K562 (cell line): ENCODE measurements around the gene PAFAH1B2. TPM values are rescaled to one million over a fixed set of nuclear protein-coding genes. Genes with fewer than 3 reads are reported as not detected.

Experiments used
- EZH2 ChIP-seq: IDR thresholded peaks from 2 replicates; pipeline ENCODE4 v1.6.1; 2012; ENCODE audit warnings: low read depth, mild to moderate bottlenecking, inconsistent platforms, low read length, borderline replicate concordance
- GATAD2B ChIP-seq: fragments of 450-650 bp; IDR thresholded peaks from 2 replicates; pipeline ENCODE4 v1.6.1; 2017; ENCODE audit warnings: mild to moderate bottlenecking, borderline replicate concordance
- HNRNPL ChIP-seq: fragments of 200-400 bp; formaldehyde crosslinking; IDR thresholded peaks from 2 replicates; pipeline ENCODE4 v1.6.1; 2017; ENCODE audit warnings: low read depth, mild to moderate bottlenecking, low read length
- HNRNPLL ChIP-seq: fragments of 200-400 bp; formaldehyde crosslinking; IDR thresholded peaks from 2 replicates; pipeline ENCODE4 v1.6.1; 2017; ENCODE audit warnings: low read length, low read depth, mild to moderate bottlenecking; ENCODE audit not compliant: poor library complexity, severe bottlenecking
- L3MBTL2 ChIP-seq: fragments of 450-650 bp; IDR thresholded peaks from 2 replicates; pipeline ENCODE4 v1.6.1; 2016; ENCODE audit warnings: mild to moderate bottlenecking, moderate library complexity
- MTA1 ChIP-seq: fragments of 450-650 bp; IDR thresholded peaks from 2 replicates; pipeline ENCODE4 v1.6.1; 2017; ENCODE audit warnings: borderline replicate concordance
- MYBL2 ChIP-seq, 2 experiments: fragments of 450-650 bp in 1 of 2; sonication (generic) in 1 of 2; formaldehyde crosslinking in 1 of 2; IDR thresholded peaks; 2 replicates each; pipeline versions ENCODE4 v1.6.1 to v1.8.1; 2017 to 2022; ENCODE audit warnings: borderline replicate concordance in 1 of 2, inconsistent platforms in 1 of 2, low read depth in 1 of 2, mild to moderate bottlenecking in 1 of 2, missing genetic modification reagents in 1 of 2, moderate library complexity in 1 of 2
- POU5F1 ChIP-seq: fragments of 150-350 bp; IDR thresholded peaks from 2 replicates; pipeline ENCODE4 v1.6.1; 2014; ENCODE audit warnings: borderline replicate concordance, low read length, low read depth, mild to moderate bottlenecking; ENCODE audit not compliant: partially characterized antibody
- TAF15 ChIP-seq: fragments of 200-400 bp; formaldehyde crosslinking; IDR thresholded peaks from 2 replicates; pipeline ENCODE4 v1.6.1; 2017; ENCODE audit warnings: mild to moderate bottlenecking, low read depth, low read length, moderate library complexity
- TEAD1 ChIP-seq, 2 experiments: fragments of 450-650 bp in 1 of 2; sonication (generic) in 1 of 2; formaldehyde crosslinking; IDR thresholded peaks; 2 replicates each; pipeline versions ENCODE4 v1.4.0 to v1.8.0; 2020 to 2022; ENCODE audit warnings: mild to moderate bottlenecking in 2 of 2, missing genetic modification reagents in 1 of 2
- TOE1 ChIP-seq, 2 experiments: fragments of 450-650 bp in 1 of 2; sonication (generic) in 1 of 2; formaldehyde crosslinking in 1 of 2; IDR thresholded peaks; 2 replicates each; pipeline versions ENCODE4 v1.7.1 to v1.8.0; 2016 to 2022; ENCODE audit warnings: borderline replicate concordance in 2 of 2, mild to moderate bottlenecking in 2 of 2, antibody characterized with exemption in 1 of 2, inconsistent platforms in 1 of 2, low read depth in 1 of 2, missing genetic modification reagents in 1 of 2, moderate library complexity in 1 of 2
- U2AF1 ChIP-seq: fragments of 200-400 bp; formaldehyde crosslinking; optimal IDR thresholded peaks from 2 replicates; pipeline ENCODE3; 2017; ENCODE audit warnings: mild to moderate bottlenecking, low read depth, low read length, moderate library complexity
- ZFP30 ChIP-seq: fragments of 250-450 bp; sonication (Bioruptor Pico); IDR thresholded peaks from 2 replicates; pipeline ENCODE4 v1.8.0; 2022; ENCODE audit warnings: moderate library complexity, mild to moderate bottlenecking, inconsistent platforms, borderline replicate concordance
- ZNF184 ChIP-seq: sonication (generic); formaldehyde crosslinking; IDR thresholded peaks from 2 replicates; pipeline ENCODE4 v1.5.0; 2020; ENCODE audit warnings: missing genetic modification reagents
- ZNF282 ChIP-seq: sonication (generic); formaldehyde crosslinking; IDR thresholded peaks from 2 replicates; pipeline ENCODE4 v1.8.1; 2023; ENCODE audit warnings: missing genetic modification reagents
- ZNF347 ChIP-seq: fragments of 450-650 bp; formaldehyde crosslinking; IDR thresholded peaks from 2 replicates; pipeline ENCODE4 v1.4.0; 2020; ENCODE audit warnings: low read depth, mild to moderate bottlenecking, moderate library complexity
- polyA plus RNA-seq, 8 experiments: library from polyadenylated mRNA; depleted of rRNA in 4 of 8; stranded (reverse) in 5 of 8; unstranded in 3 of 8; fragments of >200 nt; fragmentation: Nextera tagmentation in 2 of 8; fragmentation: Illumina TruSeq in 1 of 8; extraction: Ambion mirVana in 2 of 8; extraction: Trizol in 1 of 8; gene quantifications; 2 replicates each; pipeline versions ENCODE4 v1.2.1 to v1.2.3, GENCODE V29; 2011 to 2014; ENCODE audit warnings: inconsistent platforms in 1 of 8, missing spikeins in 1 of 8
- total RNA-seq, 7 experiments: library from RNA; depleted of rRNA in 6 of 7; stranded (reverse); fragments of >200 nt in 6 of 7; fragmentation: Illumina TruSeq in 2 of 7; extraction: Trizol in 2 of 7; gene quantifications; 2 replicates each; pipeline versions ENCODE4 v1.2.1 to v1.2.3, GENCODE V29; 2011 to 2021; ENCODE audit warnings: low replicate concordance in 1 of 7
- TF ChIP-seq, protein P1 (sequence below): fragments of 450-650 bp; formaldehyde crosslinking; IDR thresholded peaks from 2 replicates; pipeline ENCODE4 v1.4.0; 2020; ENCODE audit warnings: mild to moderate bottlenecking, moderate library complexity
- TF ChIP-seq, protein P2 (sequence below): fragments of 250-450 bp; sonication (Bioruptor Pico); IDR thresholded peaks from 2 replicates; pipeline ENCODE4 v1.9.0; 2021; ENCODE audit warnings: mild to moderate bottlenecking
- TF ChIP-seq, protein P3 (sequence below): fragments of 250-450 bp; sonication (Bioruptor Pico); IDR thresholded peaks from 2 replicates; pipeline ENCODE4 v1.4.0; 2020; ENCODE audit warnings: mild to moderate bottlenecking, moderate library complexity, borderline replicate concordance
- TF ChIP-seq, protein P4 (sequence below): fragments of 450-650 bp; IDR thresholded peaks from 2 replicates; pipeline ENCODE4 v1.6.1; 2014; ENCODE audit warnings: low read depth, mild to moderate bottlenecking, moderate library complexity, borderline replicate concordance

Gene PAFAH1B2
- total and polyA plus RNA-seq, 9 of the 15 experiments (the other 6 are each of a cell fraction or from before 2014, with no cell fraction given) = 27.8 to 94.7 (median 64.9) TPM

DNA sequence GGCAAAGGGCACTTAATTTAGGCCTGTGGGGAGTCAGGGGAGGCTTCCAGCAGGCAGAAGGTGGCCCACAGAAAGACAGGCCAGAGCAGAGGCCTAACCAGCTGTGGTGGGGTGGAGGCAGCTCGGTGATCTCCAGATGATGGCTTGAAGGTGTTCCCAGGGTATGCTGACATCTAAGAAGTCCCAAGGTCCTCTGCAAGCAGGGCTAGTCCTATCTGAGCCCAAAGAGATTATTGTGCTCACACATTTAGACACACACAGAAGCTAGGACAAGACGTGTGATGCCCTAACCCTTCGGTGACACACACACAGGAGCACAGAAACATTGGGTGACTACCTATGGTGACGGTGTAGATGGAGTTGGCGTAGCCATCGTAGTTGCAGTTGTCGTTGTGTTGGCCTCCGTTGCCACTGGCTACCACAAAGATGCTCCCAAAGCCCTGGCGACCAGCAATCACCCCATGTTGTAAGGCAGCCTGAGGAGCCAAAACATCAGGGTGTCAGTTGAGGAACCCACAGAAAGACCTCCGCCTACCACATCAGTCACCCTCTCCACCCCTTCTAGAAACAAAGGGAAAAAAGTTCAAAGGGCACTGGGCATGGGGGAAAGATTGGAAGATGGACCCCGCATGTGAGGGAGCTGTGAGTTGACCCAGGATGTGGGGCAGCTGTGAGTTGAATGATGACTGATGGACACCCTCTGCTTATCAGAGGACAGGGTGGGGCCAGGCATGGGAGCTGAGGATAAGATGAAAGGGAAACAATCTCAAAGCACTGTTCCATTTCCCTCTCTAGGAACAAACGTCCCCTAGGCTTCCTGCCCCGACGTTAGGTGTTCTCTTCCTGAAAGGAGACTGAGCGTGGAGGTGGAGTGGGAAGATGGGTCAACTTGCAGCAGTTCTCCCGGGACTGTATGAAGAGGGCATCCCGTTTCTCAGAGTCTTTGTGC, 79.9 kb downstream of the PAFAH1B2 start (continued):
- no peak for TF ChIP-seq ZFP30 (CRISPR knock-in tag)
- TF ChIP-seq GATAD2B = no peak
- TF ChIP-seq POU5F1 = no peak
- no peak for TF ChIP-seq MYBL2 (IDR thresholded peaks at IDR 0.05; ENCODE audit: low read depth)
- TF ChIP-seq MYBL2 (CRISPR knock-in tag; IDR thresholded peaks at IDR 0.05; ENCODE audit: borderline replicate concordance) = no peak
- TF ChIP-seq ZNF184 = no peak
- TF ChIP-seq, protein P1, sequence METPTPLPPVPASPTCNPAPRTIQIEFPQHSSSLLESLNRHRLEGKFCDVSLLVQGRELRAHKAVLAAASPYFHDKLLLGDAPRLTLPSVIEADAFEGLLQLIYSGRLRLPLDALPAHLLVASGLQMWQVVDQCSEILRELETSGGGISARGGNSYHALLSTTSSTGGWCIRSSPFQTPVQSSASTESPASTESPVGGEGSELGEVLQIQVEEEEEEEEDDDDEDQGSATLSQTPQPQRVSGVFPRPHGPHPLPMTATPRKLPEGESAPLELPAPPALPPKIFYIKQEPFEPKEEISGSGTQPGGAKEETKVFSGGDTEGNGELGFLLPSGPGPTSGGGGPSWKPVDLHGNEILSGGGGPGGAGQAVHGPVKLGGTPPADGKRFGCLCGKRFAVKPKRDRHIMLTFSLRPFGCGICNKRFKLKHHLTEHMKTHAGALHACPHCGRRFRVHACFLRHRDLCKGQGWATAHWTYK = no peak
- TF ChIP-seq, protein P2, sequence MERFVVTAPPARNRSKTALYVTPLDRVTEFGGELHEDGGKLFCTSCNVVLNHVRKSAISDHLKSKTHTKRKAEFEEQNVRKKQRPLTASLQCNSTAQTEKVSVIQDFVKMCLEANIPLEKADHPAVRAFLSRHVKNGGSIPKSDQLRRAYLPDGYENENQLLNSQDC = no peak
- no peak for TF ChIP-seq HNRNPLL
- TF ChIP-seq TAF15 = no peak
- TF ChIP-seq L3MBTL2 = no peak; the same call in 1 of the 2 replicates
- TF ChIP-seq MTA1 = 0 out of 2 replicates have a peak, but pooled peaks have one; percentile 21
- TF ChIP-seq, protein P3, sequence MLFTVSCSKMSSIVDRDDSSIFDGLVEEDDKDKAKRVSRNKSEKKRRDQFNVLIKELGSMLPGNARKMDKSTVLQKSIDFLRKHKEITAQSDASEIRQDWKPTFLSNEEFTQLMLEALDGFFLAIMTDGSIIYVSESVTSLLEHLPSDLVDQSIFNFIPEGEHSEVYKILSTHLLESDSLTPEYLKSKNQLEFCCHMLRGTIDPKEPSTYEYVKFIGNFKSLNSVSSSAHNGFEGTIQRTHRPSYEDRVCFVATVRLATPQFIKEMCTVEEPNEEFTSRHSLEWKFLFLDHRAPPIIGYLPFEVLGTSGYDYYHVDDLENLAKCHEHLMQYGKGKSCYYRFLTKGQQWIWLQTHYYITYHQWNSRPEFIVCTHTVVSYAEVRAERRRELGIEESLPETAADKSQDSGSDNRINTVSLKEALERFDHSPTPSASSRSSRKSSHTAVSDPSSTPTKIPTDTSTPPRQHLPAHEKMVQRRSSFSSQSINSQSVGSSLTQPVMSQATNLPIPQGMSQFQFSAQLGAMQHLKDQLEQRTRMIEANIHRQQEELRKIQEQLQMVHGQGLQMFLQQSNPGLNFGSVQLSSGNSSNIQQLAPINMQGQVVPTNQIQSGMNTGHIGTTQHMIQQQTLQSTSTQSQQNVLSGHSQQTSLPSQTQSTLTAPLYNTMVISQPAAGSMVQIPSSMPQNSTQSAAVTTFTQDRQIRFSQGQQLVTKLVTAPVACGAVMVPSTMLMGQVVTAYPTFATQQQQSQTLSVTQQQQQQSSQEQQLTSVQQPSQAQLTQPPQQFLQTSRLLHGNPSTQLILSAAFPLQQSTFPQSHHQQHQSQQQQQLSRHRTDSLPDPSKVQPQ = no peak
- no peak for TF ChIP-seq HNRNPL
- no peak for TF ChIP-seq ZNF347 (CRISPR knock-in tag)
- no peak for TF ChIP-seq ZNF282 (CRISPR knock-in tag)
- TF ChIP-seq, protein P4, sequence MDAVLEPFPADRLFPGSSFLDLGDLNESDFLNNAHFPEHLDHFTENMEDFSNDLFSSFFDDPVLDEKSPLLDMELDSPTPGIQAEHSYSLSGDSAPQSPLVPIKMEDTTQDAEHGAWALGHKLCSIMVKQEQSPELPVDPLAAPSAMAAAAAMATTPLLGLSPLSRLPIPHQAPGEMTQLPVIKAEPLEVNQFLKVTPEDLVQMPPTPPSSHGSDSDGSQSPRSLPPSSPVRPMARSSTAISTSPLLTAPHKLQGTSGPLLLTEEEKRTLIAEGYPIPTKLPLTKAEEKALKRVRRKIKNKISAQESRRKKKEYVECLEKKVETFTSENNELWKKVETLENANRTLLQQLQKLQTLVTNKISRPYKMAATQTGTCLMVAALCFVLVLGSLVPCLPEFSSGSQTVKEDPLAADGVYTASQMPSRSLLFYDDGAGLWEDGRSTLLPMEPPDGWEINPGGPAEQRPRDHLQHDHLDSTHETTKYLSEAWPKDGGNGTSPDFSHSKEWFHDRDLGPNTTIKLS = no peak
- no peak for TF ChIP-seq EZH2
- no peak for TF ChIP-seq TEAD1 (CRISPR knock-in tag; IDR thresholded peaks at IDR 0.05)
- no peak for TF ChIP-seq TOE1 (IDR thresholded peaks at IDR 0.05; ENCODE audit: borderline replicate concordance)
- no peak for TF ChIP-seq TOE1 (CRISPR knock-in tag; IDR thresholded peaks at IDR 0.05; ENCODE audit: borderline replicate concordance, low read depth)
- TF ChIP-seq U2AF1 = no peak
